Measurements from ENCODE around the gene HTR2A. TPM values are rescaled to one million over a fixed set of nuclear protein-coding genes. Genes with fewer than 3 reads are reported as not detected.

HTR2A gene
- total RNA-seq = under 1 TPM in 1 of 4 donors, not detected in 3; 0.57 TPM

DNA sequence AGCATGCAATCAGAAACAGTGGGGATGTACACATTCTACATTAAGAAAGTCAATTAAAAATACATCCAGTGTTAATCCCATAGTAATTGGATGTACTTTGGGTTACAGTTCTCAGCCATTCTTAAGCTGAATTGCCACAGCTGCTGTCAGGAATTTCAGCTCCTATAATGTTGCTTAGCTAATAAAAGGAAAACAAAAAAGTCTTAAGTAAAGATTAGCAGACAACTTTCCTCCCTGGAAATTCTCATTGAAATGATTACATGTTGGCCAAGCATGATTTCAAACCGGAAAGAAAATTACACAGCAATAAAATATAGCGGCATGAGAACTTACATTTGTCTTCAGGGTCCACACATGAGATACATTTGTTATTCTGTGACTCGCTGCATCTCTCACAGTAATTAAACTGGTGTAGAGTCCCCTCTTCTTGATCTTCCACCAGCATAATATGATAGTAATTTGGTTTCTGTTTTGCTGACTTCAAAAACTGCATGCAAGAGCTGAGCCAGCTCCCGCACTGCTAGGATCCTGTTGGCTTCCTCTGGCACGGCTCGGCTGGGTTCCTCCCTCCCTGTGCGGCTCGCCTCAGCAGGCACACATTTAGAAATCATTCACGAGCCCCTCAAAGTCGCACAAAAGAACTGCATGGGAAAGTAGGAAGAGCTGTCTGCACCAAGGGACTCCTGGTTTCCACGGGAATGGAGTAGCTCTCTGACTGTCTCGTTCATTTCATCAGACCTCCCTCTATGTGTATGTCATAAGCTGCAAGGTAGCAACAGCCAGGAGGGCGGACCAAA, at the start of gene HTR2A:
HTR2A (minus strand) TSS at position 713 of the 797 bp plus-strand sequence. CDS start 1,147 bp downstream, outside the sequence.
- no peak within 1 kb of the TSS for H3K27ac ChIP-seq
- H3K4me1 ChIP-seq = peaks cover 15% of the 10 kb centered on the region
- H3K9me3 ChIP-seq = no peaks in the 10 kb centered on the region
- DNase-seq (ENCODE audit: low spot score in 2 of 2) = no peak
- no peaks in the 10 kb centered on the region for H3K27me3 ChIP-seq
- peak within 1 kb of the TSS; percentile 39 for H3K4me3 ChIP-seq
- 4% methylated on average over 13 of the region's 13 CpGs for WGBS
- no peaks in the 10 kb centered on the region for H3K36me3 ChIP-seq
- TF ChIP-seq POLR2AphosphoS5 (IDR thresholded peaks at IDR 0.05) (no peak), EP300 (IDR thresholded peaks at IDR 0.05) (no peak)

DNA sequence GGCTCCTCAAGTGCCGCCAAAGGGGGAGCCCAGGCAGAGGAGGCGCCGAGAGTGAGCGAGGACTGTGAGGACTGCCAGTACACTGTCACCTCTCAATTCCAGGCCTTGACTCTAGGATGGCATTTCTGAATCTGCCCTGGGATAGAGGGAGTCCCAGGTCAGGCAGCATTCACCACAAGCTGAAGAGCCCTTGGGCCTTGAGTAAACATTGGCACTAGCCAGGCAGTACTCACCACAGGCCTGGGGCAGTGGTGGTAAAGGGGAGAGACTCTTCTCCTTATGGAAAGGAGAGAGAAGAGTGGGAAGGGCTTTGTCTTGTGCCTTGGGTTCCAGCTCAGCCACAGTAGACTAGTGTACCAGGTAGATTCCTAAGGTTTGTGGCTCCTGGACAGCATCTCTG, 39.7 kb upstream of the HTR2A start:
- TF ChIP-seq POLR2A (IDR thresholded peaks at IDR 0.05) (no peak), EP300 (IDR thresholded peaks at IDR 0.05) (no peak), POLR2AphosphoS5 (IDR thresholded peaks at IDR 0.05) (no peak)
- TF ChIP-seq, protein P1, sequence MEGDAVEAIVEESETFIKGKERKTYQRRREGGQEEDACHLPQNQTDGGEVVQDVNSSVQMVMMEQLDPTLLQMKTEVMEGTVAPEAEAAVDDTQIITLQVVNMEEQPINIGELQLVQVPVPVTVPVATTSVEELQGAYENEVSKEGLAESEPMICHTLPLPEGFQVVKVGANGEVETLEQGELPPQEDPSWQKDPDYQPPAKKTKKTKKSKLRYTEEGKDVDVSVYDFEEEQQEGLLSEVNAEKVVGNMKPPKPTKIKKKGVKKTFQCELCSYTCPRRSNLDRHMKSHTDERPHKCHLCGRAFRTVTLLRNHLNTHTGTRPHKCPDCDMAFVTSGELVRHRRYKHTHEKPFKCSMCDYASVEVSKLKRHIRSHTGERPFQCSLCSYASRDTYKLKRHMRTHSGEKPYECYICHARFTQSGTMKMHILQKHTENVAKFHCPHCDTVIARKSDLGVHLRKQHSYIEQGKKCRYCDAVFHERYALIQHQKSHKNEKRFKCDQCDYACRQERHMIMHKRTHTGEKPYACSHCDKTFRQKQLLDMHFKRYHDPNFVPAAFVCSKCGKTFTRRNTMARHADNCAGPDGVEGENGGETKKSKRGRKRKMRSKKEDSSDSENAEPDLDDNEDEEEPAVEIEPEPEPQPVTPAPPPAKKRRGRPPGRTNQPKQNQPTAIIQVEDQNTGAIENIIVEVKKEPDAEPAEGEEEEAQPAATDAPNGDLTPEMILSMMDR (IDR thresholded peaks at IDR 0.05) = no peak
- Histone ChIP-seq H3K9me3 (peaks cover 3% of the 10 kb centered on the region), H3K27ac (no peak overlapping the region), H3K4me1 (no peaks in the 10 kb centered on the region), H3K36me3 (no peaks in the 10 kb centered on the region), H3K4me3 (no peak overlapping the region), H3K27me3 (no peaks in the 10 kb centered on the region)
- WGBS = 96% methylated on average over 4 of the region's 4 CpGs
- DNase-seq (ENCODE audit: low spot score in 2 of 2) = no peak

DNA sequence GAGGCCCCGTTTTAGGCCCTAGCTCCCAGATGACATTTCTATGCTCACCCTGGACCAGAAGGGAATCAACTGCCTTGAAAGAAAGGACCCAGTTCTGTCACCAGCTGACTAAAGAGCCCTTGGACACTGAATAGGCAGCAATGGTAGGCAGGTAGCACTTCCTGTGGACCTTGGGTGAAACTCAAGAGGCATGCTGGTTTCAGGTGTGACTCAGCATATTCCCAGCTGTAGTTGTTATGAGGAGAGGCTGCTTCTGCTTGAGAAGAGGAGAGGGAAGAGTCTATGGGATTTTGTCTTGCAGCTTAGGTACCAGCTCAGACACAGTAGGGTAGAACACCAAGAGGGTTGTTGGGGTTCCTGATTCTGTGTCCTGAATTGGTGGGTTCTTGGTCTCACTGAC, 37.9 kb upstream of the HTR2A start:
- no peak for DNase-seq (ENCODE audit: low spot score in 2 of 2)
- TF ChIP-seq EP300 (IDR thresholded peaks at IDR 0.05) (no peak), POLR2A (IDR thresholded peaks at IDR 0.05) (no peak), POLR2AphosphoS5 (IDR thresholded peaks at IDR 0.05) (no peak)
- TF ChIP-seq, protein P1 (IDR thresholded peaks at IDR 0.05) = no peak
- peaks cover 2% of the 10 kb centered on the region for H3K9me3 ChIP-seq
- H3K4me1 ChIP-seq = no peaks in the 10 kb centered on the region
- H3K4me3 ChIP-seq = no peak overlapping the region
- H3K36me3 ChIP-seq = no peaks in the 10 kb centered on the region
- H3K27me3 ChIP-seq = no peaks in the 10 kb centered on the region
- no peak overlapping the region for H3K27ac ChIP-seq
- 88% methylated on average over 1 of the region's 1 CpG for WGBS

DNA sequence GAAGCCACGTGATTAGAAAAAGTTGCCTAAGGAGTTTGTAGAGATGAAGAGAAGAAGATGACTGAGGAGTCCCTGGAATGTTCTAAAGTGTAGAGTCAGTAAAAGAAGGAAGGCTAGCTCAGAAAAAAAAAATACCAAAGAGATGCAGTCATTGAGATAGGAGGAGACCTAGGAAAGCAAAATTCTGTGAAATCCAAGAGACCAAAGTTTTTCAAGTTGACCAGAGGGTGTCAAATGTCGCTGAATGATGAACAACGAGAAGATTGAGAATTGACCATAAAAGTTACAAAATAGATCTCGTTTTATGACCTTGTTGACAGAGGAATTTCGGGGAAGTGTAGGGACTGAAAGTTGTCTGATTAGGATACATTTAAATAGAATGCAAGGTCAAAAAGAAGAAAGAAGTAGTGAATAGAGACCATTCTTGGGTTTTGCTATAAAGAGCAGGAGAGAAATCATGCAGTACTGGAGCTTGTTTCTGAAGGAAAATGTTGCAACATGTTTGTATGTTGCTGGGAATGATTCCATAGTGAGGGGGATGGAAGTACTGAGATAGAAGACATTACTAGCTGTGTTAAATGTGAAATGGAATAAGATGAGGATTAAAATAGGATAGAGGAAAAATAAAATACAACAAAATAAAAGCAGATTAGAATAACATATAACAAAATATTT, 30.2 kb upstream of the HTR2A start:
- no peak for TF ChIP-seq POLR2A (IDR thresholded peaks at IDR 0.05)
- TF ChIP-seq POLR2AphosphoS5 (IDR thresholded peaks at IDR 0.05) = no peak
- TF ChIP-seq EP300 (IDR thresholded peaks at IDR 0.05) = no peak
- TF ChIP-seq, protein P1 (IDR thresholded peaks at IDR 0.05) = no peak
- Histone ChIP-seq H3K27ac (no peak overlapping the region), H3K27me3 (no peaks in the 10 kb centered on the region), H3K4me1 (no peaks in the 10 kb centered on the region), H3K36me3 (no peaks in the 10 kb centered on the region), H3K9me3 (no peaks in the 10 kb centered on the region), H3K4me3 (no peak overlapping the region)
- DNase-seq (ENCODE audit: low spot score in 2 of 2) = no peak
- WGBS = 37% methylated on average over 5 of the region's 5 CpGs

DNA sequence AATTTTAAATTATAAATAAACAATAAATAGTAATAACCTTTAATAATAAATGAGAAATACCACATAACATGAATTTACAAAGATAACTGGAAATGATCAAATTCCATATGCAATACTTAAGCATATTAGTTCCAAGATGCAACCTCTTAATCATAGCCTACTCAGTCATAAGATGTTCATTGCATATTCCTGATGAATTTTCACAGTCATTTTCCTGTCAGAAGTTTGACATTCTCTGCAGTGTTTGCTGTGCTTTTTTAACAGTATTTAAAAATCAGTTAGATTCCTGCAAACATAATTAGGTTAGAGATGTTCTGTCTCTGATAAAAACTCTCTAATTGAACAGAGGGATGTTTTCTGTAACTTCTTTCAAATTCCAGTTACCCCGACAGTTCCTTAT, 28.6 kb upstream of the HTR2A start:
- TF ChIP-seq POLR2AphosphoS5 (IDR thresholded peaks at IDR 0.05) (no peak), POLR2A (IDR thresholded peaks at IDR 0.05) (no peak), EP300 (IDR thresholded peaks at IDR 0.05) (no peak)
- TF ChIP-seq, protein P1 (IDR thresholded peaks at IDR 0.05) = no peak
- Histone ChIP-seq H3K9me3 (no peaks in the 10 kb centered on the region), H3K4me1 (no peaks in the 10 kb centered on the region), H3K27ac (no peak overlapping the region), H3K4me3 (no peak overlapping the region), H3K36me3 (no peaks in the 10 kb centered on the region), H3K27me3 (no peaks in the 10 kb centered on the region)
- WGBS = 90% methylated on average over 1 of the region's 1 CpG
- DNase-seq (ENCODE audit: low spot score in 2 of 2) = no peak
